NCI-H82 (cell line): Measurements from ENCODE around the gene SH3BGRL3.
"Not testable (repeated sequence)": the region's sequence is repeated elsewhere in the genome, so short reads cannot be mapped to it uniquely, and the experiment has no call there.

Source experiments
- DNase-seq: peaks from one replicate; lab custom pipeline; 2025; lab: John Stamatoyannopoulos, UW

The SH3BGRL3 gene

DNA sequence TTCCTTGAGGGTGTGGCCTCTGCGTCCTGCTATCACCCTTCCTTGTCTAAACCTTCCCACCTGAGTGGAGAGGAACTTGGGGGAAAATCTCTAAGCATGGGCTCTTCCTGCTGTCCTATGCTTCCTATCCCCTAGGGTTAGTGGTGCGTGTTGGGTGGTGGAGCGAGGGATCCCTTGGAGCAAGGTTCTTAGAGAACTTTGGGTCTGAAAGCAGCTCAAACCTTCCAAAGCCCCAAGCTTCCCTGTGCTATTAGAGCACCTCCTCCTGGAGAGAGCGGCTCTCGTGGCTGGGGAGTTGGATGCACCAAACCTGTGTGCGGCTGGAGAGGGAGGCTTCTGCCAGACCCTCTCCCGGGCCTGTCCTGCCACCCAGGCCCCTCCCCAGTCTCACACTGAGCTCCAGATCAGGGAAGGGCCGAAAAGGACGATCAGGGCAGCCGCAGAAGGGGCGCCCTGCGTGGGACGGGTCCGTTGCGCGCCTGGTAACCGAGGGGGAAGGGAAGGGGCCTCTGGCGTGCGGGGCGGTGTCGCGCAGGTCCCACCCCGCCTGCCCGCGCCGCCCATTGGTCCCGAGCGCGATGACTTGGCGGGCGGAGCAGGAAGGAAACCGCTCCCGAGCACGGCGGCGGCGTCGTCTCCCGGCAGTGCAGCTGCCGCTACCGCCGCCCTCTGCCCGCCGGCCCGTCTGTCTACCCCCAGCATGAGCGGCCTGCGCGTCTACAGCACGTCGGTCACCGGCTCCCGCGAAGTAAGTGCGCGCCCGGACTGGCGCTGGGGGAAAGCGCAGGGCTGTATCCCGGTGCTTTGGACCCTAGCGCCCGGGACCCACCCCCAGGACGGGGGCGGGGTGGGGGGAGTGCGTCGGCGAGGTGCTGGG, at the start of gene SH3BGRL3:
SH3BGRL3 (plus strand) TSS at position 631 of the 877 bp plus-strand sequence; CDS start at position 701, 70 bp downstream.
- peak; percentile 92 for DNase-seq

DNA sequence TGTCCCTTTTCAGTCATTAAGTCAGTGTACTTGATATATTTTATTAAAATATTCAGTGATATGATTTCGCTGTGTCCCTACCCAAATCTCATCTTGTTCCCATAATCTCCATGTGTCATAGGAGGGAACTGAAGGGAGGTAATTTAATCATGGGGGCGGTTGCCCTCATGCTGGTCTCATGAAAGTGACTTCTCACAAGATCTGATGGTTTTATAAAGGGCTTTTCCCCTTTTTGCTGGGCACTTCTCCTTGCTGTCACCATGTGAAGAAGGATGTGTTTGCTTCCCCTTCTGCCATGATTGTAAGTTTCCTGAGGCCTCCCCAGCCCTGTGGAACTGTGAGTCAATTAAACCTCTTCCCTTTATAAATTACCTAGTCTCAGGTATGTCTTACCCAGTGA, 49.2 kb upstream of the SH3BGRL3 start:
- DNase-seq, result not testable (repeated sequence)

DNA sequence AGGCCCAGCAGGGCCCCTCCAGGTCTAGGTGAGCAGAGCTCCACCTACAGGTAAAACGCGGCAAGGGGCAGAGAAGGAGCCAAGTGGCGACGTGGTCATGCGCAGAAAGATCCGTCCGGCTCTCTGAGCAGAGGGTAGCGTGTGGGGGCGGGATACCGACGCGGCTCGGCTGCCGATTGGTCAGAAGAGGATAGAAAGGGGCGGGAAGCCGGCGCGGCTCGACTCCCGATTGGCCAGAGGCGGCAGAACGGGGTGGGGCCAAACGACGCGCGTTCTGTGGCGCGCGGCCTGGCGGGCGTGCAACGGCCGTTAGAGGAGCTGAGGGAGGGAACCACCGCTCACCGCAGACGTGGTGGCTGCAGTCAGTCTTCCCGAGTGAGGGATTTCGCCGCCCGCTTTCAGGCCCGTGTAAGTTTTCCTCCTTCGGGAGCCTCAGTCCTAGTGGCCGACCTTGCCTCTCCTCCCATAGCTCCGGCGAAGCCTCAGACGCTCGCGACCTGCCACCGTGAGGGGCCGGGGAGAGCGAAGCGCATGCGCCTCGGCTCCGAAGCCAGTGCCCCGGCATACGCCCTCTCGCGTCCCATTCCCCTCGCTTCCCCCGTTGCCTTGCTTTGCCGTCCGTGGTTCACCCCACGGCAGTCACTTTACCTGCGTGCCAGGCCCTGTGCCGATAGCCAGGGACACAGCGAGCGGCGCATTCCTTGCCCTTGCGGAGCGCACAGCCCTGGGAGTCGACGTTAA, 45.8 kb upstream of the SH3BGRL3 start, which contains the start of gene CEP85:
CEP85 (plus strand) TSS at position 298 of the 741 bp plus-strand sequence. CDS start 5,584 bp downstream, outside the sequence.
- peak; percentile 100 for DNase-seq

DNA sequence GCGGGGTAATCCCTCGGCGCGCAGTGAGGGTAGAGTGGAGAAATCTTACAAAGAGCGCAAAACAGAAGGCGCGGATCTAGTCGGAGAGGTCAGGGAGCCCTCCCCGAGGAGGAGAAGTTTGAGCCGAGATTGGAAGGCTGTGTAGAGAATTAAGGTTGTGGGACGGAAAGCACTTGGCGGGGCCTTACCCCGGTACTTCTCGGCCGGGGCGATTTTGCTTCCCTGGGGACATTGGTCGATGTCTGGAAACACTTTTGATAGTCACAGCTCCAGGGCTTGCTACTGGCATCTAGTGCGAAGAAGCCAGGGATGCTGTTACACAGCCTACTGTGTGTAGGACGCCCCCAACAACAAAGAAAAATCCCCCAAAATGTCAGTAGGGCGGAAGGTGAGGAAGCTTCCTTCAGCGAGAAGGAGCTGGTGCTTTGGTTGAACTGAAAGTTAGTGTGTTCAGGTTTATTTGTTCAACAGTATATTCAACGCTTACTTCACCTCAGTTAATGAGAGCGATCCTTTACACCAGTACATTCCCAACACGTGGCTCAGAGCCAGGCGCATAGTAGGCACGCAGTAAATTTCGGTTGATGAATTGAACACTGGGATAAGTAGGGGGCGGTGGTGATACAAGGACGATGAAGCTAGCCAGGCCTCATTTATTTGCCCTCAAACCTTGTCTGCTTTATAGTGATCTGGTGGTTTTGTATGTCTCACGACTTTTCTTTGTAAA, 45.1 kb upstream of the SH3BGRL3 start:
- peak; percentile 52 for DNase-seq

DNA sequence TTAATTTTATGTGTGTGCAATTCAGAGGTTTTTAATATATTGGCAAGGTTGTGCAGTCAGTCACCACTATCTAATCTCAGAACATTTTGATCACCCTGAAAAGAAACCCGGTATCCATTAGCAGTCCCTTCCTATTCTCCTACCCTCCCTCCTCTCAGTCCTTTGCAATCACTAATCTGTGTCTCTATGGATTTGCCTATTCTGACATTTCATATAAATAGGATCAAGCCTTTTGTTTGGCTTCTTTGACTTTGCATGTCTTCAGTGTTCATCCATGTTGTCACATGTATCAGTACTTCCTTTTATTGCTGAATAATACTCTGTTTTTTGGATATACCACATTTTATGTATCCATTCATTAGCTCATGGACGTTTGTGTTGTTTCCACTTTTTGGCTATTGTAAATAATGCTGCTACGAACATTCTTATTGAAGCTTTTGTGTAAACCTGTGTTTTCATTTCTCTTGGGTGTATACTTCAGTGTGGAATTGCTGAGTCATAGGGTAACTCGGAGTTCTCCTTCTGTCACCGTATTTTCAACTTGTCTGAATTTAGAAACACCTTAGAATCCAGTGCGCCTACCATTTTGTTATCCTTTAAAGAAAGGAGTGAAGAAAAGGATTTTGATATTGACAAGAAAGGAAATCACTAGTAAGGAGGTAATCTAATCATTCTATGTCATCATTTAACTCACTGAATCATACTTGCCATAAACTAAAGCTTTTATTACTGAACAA, 42.5 kb upstream of the SH3BGRL3 start:
- no peak for DNase-seq

DNA sequence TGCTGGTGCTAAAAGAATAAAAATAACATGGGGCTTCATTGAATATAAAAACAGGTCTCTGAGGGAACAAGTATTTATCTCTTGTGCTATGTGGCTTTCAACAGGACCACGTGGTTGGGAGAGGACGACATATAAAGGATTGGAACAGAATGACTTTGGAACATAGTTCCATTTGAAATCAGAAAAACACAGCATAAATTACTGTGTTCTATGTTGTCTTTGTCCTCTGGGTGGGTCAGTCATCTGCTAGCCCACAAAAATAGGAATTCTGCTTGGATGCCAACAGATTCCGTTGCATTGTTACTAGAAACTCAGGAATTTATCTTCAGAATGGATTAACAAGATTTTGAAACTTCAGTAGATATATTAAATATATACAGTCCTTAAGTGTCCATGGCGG, 40.0 kb upstream of the SH3BGRL3 start:
- DNase-seq, result no peak

DNA sequence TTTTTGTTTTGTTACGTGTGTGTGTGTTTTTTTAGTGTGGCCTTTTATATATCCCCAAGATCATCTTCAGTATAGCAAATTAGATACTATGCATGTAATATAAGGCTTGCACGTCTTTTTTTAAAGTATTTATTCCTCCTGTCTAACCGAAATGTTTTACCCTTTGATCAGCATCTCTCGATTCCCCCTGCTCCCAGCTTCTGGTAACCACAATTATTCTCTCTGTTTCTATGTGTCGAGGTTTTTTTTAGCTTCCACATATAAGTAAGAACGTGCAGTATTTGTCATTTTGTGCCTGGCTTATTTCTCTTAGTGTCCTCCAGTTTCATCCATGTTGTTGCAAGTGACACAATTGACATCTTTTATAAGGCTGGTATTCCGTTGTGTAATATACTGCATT, 27.2 kb upstream of the SH3BGRL3 start:
- no peak for DNase-seq

DNA sequence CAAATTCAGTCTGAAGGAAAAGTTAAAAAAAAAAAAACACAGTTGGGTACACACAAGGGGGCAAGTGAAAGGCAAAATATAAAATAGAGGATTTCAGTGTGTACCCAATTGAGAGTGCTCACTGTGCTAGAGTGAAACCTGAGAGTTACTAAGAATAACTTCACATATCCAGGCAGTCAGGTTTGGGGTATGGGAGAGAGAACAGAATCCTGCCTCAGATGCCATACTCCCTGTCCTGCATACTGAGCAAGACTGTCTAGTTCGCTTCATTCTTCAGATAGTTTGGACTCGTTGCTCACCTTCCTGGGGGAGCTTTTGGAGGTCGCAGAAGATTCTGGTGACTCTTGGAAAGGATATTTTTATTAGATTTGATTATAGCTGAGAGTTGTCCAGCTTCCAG, 25.5 kb upstream of the SH3BGRL3 start:
- no peak for DNase-seq

DNA sequence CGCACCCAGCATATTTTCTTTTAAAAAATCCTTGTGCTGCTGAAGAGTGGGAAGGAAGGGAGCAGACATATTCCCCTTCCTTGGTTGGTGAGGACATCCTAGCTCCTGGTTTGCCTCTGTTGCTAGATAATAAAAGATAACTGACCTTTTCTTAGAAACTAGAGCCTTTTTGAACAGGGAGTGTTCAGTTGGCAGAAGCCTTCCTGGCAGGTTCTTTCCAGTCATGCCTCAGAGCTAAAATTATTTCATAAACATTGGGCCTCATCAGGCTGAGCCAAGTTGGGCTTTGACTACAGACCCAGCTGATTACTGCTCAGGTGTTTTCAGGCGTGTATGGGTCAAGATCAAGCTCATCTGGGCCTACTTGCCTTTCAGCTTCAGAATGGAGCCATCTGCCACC, 22.7 kb upstream of the SH3BGRL3 start:
- no peak for DNase-seq

DNA sequence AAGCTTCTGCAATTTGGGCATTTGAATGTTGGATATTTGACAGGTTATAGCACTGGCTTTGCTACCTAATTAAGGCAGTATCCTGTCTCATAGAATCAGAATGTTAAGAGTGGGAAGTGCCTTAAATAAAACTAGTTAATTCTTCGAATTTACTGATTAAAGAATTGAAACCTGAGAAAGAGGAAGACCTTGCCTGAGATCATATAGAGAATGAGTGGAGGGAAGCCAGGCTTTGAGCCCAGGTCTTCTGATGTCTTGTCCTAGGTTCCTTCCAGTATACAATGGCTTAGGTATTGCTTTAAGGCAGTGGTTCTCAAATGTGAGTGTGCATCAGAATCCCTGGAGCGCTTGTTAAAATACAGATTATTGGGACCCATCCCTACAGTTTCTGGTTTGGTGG, 20.9 kb upstream of the SH3BGRL3 start:
- DNase-seq, result no peak

DNA sequence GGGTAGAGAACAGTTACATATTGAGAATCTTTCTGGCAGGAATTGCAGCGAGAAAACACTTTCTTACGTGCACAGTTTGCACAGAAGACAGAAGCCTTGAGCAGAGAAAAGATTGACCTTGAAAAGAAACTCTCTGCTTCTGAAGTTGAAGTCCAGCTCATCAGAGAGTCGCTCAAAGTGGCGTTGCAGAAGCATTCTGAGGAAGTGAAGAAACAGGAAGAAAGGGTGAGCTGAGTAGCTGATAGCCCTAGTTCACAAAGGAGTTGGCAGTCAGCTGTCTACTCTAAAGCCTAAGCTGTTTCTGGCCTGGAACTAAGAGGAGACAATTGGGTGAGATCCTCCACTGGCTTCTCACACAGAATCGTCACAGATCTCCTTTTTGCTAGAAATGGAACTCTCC, 20.3 kb upstream of the SH3BGRL3 start:
- no peak for DNase-seq

DNA sequence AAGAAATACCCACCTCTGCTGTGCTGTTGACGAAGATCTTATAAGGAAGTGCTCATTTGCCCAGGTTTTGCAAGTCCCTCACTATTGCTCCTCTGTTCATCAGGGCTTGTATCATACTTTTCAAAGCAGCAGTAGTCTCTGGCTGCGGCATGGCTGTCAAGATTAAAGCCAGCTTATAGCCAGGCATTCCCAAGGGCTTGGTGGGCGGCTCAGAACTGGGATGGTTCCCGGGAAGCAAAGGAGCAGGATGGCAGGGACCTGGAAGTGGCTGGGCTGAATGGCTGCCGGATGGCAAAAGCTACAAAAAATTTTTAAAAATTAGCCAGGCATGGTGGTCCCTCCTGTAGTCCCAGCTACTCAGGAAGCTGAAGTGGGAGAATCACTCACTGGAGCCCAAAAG, 16.7 kb upstream of the SH3BGRL3 start:
- no peak for DNase-seq

DNA sequence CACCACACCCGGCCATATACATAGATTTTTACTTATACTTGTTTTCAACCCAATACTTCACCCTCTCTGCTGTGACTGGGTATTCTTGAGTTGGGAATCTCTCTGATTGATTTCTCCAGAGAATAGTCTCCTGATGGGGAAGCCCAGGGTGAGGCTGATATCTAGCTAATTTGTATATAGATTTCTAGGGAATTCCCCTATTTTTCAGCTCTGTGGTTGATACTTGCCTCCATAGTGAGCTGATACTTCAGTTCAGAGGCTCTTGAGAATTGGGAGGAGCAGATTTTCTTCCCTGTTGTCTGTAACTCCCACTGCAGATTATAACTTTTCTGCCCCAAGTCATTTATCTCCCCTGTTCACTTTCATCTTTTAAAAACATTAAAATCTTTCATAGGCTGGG, 14.5 kb upstream of the SH3BGRL3 start:
- DNase-seq, result no peak

DNA sequence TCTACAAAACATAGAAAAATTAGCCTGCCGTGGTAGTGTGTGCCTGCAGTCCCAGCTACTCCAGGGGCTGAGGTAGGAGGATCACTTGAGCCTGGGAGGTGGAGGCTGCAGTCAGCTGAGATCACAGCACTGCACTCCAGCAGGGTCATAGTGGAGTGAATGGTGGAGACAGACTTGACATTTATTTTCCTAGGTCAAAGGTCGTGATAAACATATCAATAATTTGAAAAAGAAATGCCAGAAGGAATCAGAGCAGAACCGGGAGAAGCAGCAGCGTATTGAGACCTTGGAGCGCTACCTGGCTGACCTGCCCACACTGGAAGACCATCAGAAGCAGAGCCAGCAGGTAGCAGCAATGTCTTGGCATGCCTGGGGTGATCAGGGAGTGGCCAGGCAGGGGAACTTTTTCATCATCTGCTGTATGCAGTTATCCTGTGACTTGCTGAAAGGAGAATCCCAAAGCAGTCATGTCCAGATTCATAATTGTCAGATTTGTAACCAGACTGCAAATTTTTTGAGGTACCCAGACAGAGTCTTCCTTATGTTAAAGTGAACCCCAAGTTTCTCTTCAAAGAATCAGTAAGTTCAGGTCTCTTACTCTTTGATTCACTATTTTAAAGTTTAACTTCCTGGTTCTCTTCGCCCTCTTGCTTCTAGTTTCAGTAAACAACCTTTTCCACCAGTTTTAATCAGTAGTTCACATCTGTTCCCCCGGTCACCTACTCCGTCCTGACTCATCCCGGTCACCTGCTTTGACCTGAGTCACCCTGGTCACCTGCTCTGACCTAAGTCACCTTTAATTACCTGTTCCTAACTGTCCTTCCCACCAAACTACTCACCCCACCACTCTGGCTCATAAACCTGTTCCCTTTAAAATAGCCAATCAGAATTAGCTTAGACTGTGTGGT, 11.3 kb upstream of the SH3BGRL3 start:
- DNase-seq, result no peak

DNA sequence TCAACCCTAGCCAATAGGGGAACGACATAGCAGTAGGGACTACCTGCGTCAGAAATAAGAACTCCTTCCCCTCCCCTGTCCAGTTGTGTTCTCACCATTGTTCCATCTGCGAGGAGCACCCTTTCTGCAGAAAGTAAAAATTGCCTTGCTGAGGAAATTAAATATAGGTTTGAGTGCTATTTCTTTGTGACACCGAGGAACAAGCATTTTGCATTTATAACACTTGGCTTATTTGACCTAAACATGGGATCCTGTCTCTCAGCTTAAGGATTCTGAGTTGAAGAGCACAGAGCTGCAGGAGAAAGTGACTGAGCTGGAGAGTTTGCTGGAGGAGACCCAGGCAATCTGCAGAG, 10.7 kb upstream of the SH3BGRL3 start:
- no peak for DNase-seq

DNA sequence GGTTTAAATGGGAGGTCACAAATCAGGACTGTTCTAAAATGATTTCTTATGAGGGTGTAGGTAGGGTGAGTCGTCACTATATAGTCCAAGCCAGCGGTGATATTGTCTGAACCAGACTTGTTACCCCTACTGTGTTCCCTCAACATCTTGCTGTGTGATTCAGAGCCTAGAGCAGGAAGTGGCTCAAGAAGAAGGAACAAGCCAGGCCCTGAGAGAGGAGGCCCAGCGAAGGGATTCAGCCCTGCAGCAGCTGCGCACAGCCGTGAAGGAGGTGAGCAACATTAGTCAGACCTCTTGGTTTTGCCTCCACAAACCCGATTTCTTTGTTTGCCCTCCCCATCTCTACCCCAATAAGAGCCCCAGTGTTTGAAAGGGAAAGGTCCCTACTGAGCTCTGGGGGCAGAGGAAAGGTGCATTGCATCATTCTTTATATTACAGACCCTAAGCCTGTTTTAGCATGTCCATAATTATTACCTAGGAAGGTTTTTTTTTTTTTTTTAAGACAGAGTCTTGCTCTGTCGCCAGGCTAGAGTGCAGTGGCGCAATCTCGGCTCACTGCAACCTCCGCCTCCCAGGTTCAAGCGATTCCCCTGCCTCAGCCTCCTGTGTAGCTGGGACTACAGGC, 5.0 kb upstream of the SH3BGRL3 start:
- DNase-seq, result no peak

DNA sequence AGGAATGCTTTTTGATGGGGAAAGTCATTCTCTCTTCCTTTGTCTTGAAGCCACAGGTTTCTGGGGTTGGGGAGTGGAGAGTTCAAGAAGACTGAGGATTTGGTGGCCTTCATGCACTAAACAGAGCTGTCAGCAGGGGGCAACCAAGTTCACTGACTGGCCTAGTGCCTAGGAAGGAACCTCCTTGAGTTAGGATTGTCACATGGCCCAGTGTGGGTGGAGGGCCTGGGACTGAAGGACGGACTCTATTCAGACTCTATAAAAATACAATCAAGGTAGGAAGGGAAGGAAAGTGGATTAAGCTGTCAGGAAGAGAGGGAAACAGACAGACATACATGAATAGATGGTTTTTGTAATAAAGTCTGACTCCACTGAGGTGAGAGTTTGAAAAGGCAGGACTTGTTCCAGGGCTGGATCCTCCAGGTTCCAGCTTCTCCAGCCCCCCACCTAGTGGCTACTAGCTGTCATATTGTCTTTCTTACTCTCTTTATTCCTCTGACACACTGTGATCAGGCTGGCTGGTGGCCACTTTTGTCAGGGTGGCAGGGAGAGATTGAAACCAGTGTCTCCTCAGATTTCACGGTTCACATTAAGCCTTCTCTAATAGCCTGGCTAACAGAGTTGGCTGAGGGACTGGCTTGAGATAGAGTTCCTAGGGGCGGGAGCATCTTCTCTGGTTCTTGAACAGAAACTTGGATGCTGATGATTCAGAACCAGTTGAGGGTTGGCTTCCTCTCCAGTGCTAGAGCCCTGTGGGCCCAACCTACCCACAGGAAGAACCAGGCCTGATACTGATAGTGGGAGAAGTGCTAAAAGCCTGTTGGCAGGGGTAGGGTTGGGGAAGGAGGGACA, 4.1 kb upstream of the SH3BGRL3 start:
- DNase-seq, result peak; percentile 91

DNA sequence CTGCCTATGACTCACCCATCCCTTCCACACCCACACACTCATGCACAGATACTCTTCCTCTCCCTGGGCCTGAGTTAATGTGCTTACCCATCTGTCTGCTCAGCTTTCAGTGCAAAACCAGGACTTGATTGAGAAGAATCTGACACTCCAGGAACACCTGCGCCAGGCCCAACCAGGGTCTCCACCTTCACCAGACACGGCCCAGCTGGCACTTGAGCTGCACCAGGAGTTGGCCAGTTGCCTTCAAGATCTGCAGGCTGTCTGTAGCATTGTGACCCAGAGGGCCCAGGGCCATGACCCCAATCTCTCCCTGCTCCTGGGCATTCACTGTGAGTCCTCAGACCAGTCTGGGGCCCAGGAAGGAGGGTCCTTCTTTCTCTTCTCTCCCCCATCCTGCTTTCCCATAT, 3.5 kb upstream of the SH3BGRL3 start:
- DNase-seq, result peak; percentile 40

DNA sequence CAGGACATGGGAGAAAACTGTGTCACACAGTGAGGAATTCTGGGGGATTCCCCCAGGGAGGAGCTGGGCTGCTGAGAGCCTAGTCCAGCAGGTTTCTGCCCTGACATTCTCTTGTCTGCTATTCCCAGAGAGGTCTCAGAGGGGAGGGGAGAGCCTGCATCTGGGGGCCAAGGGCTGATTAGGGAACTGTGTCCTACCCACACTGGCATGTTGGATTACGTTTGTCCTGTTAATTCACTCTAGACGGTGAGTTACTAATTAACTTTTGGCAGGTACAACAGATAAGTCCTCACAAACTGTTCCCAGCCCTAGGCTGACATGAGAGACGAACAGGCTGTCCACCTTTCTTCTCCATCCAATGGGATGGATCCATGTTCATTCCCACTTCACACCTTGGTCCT, 2.6 kb upstream of the SH3BGRL3 start:
- no peak for DNase-seq
